HG02798 (cell line): ENCODE results near the gene SPSB4.

Experiments used
- ATAC-seq: cut with Tn5 transposase; IDR thresholded peaks from one replicate; pipeline ENCODE4 v1.9.1; 2021; ENCODE audit warnings: mild to moderate bottlenecking; ENCODE audit not compliant: unreplicated experiment, poor library complexity

Gene SPSB4

DNA sequence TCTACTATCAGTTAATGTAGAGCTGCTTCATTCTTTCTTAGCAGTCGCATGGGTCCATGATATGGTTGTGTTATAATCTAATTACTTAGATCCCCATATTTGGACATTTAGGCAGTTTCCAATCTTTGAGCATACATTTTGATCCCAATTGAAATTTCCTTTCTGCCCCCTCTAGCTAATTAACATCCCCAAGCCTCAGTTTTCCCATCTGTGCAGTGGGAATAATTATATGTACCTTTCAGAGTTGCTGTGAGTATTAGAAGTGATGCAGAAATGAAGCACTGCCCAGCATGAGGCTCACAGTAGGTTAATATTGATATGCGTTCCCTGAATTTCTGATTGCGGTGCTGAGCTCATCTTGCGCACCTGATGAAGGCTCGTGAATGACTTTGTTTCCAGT lies 21.8 kb downstream of the SPSB4 start:
- no peak for ATAC-seq

DNA sequence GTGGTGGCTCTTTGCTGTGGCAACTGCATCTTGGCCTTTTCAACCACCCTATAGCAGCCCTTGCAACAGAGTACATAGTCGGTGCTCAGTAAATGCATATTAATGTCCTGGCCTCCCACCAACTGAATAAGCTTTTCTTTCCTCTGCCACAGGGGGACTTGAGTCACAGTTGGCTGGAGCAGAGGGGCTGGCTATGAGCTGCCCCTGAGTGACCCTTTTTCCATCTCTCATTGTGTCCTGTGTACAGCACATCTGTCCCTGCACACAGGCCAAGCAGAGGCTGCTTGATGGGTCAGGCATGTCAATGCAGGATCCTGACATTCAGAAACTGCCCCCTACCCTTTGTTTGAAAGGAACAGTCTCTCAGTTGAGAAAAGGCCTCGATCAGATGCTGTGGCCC lies 22.4 kb downstream of the SPSB4 start:
- ATAC-seq: no peak

DNA sequence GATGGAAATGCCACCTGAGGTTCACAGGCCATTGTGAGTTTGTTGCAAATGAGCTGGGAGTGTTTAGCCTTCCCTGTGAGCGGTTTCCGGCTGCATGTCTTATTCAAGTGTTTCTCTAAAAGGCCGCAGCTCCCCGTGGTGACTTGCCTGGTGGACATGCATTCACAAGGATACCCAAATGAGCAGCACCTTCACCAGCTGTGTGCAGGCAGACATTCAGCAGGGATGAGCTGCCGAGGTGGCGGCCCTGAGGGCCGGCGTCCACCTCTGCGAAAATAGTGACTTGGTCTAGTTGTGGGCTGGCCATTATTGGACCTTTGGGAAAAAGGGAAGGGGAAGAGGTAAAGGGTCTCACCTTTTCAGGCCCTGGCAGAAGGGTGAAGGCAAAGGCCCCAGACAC lies 23.4 kb downstream of the SPSB4 start:
- no peak for ATAC-seq

DNA sequence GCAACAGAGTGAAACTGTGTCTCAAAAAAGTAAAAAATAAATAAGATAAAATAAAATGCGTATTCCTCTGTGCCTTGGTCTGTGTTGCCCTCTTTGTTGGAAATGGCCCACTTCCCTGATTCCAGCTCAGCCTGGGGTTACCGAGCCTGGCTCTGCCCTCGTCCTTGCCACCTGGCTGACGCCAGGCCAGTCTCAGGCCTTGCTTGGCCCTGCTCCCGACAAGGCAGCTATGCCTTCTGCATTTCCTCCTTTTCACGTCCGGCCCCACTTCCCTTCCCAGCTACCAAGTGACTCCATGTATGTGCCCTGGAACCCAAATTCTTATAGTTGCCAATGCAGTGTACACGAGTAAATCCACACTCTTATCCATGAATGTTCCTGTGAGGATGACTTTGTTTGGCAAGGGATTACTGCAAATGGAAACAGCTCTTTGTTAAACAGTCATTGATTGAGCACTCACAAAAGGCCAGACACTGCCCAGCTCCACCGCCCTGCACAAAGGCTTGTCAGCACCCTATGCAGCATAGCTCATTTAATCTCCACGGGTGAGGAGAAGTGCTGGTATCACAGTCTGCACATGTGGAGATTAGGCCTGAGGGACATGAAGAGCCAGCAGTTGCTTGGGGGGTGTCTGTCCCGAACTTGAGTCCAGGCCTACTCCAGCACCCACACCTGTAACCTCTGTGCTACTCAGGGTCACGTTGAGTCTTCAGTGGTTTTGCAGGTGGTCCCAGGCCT lies 25.1 kb downstream of the SPSB4 start:
- no peak for ATAC-seq

DNA sequence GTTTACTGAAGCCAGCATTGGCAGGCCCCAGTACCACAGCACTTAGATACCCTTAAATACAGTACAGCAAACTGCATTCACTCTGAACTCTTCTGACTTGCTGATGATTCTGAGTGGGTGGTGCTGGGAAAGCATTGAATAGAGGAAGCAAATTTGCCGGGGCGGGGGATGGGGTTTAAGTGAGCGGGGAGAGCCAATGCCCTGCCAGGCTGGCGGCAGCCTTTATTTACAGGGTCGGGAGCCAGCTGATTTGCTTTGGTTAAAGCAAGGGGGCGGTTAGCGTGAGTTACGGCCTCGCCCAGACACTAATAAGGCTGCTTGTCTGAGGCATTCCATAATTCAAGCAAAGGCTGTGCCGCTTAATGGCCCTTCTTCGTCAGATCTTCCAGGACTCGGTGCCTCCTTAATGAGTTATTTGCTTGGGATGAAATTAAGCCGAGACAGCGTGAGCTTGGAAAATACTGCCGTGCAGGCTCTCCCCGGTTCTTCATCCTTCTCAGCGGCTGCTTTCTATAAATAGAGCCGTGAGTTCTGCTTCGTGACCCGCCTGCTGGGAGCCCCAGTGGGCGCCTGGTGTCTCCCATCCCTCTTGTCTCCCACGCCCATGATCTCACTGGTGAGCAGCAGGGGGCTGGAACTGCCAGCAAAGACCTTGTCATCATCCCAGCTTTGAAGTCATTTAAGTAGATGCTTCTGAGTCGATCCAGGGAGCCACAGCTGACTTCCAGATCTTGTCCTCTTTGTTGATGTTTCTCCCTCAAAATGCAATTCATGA lies 25.8 kb downstream of the SPSB4 start:
- ATAC-seq: no peak

DNA sequence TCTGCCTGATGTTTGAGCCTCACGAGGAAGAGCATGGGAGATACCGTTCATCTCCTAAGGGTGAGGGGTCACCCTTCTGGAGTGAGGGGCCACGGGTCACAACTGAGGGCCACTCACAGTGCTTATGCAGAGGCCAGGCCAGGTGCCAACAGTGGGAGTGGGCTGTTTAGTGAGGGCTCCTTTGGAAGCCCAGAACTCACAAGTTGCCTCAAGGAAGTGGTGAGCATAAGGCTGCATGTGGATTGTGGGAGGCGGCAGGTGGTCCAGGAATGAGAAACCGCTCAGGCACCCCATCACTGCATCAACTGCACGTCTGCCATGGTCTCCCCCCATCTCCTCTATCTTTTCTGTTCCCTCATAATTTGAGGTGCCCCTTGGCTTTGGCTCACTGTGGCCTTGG lies 26.5 kb downstream of the SPSB4 start:
- no peak for ATAC-seq

DNA sequence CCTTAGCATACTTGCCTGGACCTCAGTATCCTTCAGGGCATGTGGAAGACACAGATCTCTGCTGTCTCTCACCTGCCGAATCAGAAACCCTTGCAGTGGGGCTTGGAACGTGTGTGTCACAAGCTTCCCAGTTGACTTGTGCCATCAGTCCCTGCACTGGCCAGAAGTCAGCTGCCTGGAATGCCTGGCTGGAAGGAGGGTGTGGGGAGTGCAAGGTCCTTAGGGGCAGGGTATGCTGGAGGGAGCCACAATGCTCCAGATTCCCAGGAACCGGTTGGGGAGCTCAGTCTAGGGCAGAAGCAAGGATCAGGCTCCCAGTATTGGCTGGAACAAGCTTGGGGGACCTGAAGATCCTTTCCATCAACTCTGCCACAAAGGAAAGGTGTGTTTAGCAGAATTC lies 27.1 kb downstream of the SPSB4 start:
- no peak for ATAC-seq

DNA sequence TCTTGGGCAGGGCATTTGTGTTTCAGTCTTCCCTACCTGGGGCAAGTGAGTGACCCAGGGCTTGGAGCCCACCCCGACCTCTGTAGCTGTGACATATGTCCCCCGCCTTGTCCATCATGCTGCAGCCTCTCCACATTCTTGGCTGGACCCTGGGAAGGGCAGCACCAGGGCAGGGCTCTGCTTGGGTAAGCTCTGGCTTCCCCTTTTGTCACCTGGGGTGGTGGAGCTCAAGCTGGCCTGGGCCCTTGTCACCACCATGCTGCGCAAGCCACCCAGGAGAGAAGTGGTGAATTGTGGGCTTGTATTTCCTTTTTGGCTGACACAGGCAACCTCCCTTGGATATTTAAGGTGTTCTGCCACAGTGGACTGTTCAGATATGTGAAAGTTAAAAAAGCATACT lies 29.3 kb downstream of the SPSB4 start:
- ATAC-seq: no peak

DNA sequence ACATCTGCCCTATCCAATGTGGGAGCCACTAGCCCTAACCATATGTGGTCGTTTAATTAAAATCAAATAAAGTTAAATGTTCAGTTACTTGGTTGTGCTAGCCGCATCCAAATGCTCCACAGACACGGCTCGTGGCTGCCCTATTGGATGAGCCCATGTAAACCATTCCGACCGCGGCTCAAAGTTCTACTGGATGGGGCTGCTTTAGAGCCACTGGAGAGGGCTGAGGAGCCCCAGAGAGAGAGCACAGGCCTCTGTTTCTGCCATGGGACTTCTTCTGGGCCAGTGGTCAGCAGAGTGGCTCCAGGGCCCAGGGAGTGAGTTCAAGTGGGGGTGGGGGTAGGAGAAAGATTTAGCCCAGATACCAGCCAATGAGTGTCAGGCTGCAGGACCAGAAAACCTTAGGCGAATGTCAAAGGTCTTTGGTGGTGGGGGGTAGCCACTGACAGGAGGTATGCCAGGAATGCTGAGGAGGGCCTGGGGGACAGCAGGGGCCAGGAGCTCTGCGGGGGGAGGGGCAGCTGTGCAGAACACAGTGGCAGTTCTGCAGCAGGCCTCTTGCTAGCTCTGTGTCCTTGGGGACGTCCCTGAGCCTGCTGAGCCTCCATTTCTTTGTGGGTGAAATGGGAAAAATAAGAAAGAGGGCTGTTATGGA lies 30.1 kb downstream of the SPSB4 start:
- ATAC-seq: no peak

DNA sequence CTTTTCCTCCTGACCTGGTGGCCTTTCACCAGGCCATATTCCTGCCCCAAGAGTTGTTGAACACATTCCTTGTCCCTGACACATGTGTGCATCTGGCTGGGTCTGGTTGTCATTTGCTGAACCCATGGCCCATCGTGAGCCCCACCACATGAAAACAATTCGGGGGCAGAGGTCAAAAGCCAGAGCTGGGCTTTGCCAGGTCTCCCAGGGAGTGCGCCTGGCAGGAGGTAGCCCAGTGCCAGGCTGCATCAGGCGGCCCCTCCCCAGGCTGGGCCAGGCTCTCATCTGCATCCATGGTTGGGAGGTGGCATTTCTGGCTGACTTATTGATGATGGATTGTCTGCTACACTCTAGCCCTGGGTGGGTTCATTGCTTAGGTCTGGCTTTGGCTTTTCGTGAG lies 30.9 kb downstream of the SPSB4 start:
- ATAC-seq: no peak

DNA sequence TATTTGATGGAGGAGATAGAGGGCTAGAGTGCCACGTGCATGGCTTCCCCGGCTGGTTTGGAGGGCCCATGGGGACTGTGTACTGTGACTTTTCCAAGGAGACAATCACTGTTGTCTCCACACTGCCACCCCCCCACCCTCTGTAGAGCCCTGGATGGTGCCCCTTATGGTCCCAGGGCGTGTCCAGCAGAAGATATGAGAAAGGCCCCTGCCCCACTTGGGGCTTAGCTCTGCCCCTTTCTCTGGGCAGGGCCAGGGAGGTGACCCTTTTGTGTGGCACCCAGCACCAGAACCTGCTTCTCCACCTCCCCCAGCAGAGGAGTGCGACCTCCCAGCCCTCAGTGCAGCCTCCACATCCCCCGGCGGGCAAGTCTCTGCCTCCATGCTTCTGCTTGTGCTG lies 32.1 kb downstream of the SPSB4 start:
- no peak for ATAC-seq

DNA sequence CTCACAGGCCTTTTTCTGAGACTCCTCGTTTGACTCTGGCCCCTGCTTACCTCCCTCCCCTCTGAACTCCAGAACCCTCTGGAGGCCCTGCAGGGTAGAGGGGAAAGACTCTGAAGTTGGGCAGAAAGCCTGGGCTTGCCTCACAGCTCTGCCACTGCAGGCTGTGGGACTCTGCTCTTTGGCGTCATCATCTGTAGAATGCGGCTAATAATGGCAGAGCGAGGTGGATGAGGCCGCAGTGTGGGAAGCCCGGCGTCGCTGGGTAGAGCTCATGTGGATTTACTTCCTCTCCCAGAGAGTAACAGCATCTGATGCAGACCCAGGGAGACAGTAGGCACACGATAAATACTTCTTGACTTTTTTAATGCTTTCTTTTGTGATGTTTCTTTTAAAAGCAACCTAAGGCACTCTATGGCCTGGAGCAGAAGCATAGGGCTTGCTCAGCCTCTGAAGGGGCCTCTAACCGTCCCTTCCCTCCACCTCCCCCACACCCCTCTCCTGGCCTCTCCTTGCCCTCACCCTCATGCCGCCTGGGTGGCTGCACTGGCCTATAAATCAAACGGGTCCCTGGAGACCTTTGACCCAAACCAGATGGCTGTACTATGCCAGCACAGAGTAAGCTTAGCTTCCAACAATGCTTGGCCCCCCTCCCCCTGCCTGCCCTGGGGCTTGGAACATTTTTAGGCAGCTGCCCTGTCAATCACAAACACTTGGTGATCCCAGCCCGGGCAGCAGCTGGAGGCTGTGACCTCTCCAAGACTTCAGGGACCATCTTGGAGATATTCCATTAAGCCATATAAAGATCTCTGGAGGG lies 32.9 kb downstream of the SPSB4 start:
- no peak for ATAC-seq

DNA sequence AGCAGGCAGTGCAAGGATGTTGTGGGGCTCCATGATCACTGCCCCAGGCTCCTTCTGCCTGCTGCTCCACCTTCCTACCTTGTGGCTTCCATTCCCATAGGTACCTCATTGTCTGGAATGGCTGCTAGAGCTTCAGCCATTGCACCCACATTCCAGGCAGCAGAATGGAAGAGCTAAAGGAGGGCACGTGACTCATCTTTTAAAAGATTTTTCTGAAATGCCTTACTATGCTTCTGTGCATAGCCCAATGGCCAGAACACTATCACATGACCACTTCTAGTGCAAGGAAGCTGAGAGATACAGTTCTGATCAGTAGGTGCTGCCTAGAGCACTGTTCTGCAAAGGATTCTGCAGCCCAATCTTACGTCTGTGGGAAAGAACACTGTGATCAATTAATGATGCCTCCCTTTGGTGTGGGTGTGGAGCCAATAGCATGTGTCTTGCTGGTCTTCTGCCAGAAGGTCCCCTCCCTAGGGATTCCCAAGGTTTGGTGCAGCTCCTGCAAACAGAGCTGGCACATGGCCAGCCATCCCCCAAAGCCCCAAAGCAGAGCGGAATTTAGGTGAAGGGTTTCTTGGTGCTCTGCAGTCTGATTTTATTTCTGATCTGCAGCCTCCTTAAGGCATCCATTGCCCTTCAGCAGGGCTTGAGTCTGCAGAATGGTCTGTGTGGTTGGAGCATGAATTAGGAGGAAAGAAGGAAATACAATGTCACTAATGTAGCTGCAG lies 34.4 kb downstream of the SPSB4 start:
- ATAC-seq: no peak

DNA sequence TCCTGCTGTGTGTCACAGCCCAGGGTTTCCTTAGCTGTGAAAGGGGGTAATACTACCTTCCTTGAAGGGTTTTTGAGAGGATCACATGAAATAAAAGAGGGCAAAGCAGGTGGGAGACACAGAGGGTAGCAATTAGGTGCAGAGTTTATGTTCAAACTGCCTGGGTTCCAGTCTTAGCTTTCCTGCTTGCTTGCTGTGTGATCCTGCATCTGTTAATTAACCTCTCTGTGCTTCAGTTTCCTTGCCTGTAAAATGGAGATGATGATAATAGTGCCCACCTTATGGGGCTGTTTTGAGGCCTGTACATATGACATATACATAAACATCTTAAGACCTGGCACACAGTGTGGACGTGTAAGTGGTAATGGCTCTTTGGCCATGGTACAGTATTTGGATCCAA lies 35.0 kb downstream of the SPSB4 start:
- no peak for ATAC-seq

DNA sequence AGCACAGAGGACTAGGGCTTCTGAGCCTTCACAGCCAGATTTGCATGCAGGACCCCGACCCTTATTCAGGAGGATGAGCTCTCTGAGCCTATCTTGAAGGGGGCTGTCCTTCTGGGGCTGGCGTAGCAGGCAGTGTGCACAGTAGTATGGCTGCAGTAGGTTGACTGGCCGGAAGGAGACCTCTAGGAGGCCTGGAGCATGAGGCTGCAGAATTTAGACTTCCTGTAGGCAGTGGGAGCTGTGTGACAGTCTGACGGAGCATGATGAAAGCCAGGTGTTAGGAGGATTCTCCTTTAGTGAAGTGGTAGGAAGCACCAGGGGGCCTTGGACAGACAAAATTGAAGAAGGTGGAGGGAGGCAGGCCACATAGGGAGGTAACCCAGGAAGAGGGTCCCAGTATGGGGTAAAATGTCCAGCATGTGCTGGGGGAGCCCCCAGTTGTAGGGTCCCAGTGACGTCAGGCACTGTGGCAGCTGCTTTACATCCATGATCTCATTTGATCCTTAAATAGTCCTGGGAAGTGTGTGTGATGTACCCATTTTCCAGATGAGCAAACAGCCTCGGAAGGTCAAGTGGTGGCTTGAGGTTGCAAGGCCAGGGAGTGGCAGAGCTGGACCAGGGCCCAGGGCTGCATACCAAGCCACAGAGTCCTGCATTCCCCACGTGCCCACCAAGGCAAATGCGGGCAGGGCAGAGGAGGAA lies 36.1 kb downstream of the SPSB4 start:
- ATAC-seq: no peak

DNA sequence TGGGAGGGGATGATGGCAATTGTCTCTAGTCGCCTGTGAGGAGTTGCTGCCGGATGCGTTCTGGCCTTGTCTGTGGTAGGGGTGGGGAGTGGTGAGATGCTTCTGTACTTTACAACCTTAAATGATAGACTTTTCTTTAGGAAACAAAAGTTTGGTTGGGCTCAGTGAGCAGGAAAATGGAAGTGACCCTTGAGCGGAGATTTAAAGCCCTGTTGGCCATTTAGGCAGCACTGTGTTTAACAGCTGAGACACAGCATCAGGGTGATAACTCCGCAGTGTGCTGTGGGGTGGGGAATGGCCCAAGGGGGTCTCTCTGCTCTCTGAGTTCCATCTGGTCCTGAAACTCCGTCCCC lies 36.6 kb downstream of the SPSB4 start:
- no peak for ATAC-seq

DNA sequence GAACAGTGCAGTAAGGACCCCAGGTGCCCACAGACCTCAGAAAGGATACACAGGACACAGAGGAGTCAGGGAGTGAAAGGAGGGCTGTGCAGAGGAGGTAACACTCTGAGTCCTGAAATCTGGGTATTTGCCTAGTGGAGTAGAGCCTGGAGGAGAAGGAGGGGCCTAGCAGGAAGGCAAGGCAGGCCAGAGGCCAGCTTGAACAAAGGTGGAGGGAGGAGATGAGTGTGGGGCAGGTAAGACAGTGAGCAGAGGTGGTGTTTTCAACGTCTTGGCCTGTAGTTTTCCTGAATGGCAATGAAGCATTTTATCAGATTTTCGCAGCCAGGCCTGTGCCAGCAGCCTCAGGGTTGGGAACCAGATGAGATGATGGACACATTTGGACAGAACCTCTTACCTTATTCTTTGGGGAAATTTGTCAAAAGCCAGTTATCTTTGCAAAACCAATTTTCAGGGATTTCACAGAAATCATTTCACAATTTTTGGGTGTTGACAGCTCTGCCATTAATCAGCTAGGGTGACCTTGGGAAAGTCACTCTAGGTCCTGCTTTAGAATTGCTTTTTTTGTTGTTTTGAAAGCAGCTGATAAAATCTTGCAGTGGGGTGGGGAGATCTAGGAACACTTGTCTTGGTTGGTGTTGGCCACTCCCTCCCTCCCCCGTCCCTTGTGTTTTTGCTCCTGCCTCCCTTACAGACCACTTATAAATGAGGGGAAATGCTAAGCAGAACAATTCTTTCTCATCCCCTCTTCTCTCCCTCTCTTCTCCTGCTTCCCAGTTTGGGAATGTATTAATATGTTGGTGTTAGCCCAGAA lies 38.4 kb downstream of the SPSB4 start:
- no peak for ATAC-seq

DNA sequence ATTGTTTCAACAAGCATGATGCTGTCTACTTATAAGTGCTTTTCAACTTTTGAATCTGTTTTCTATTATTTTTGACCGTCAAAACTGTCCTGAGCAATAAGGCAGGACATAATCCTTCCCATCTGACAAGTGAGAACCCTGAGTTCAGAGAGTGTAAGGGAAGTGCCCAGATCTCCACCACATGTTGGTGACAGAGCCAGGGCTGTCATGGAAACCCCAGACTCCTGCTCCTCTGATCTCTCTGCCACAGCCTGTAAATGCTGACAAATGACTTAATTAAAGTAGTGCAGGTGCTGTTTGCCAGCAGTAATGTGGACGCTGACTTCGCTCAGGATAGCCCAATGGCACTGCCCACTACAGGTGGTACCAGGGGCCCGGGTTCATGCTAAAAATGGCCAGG lies 40.3 kb downstream of the SPSB4 start:
- ATAC-seq: no peak

DNA sequence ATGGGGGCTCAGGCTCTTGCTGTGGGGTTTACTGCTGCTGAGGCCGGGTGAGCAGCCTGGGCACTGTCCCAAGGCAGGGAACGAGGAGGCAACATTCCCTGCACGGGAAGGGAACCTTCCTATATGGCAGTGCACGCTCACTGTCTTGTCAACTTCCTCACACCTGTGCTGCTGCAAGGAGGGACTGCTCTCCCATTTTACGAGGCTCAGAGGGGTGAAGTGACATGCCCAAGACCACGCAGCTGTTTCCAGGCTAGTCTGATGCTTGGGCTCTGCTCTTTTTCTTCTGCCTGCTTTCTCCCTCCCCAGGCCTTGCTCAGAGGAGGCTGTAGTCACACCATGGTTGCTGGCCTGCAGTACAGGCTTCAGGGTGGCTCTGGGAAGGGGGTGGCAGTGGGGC lies 41.5 kb downstream of the SPSB4 start:
- no peak for ATAC-seq
